Stimulated activated naive CD4-positive, alpha-beta T cell (primary cell): ENCODE measurements around the gene FBN1.

Experiments used
- DNase-seq, 6 experiments: peaks; one replicate each; lab custom pipeline; 2025; lab: John Stamatoyannopoulos, UW

The FBN1 gene

DNA sequence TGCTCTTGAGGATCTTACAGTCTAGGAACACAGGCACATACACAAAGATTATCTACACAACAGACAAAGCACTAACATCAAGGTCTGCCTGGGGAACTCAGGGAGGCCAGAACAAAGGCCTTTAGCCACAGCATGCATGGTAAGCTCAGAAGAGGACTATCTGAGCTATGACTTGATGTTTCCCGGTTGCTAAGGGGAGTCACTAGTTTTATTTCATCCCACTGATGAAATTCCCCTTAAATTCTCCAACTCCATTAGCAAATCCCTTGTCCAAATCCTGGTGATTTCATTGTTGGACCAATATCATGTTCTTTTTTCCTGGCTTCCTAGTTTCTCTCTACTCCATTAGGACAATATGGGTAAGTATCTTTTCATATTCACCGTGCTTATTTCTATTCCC, 23.3 kb downstream of the FBN1 start:
- no peak for DNase-seq

DNA sequence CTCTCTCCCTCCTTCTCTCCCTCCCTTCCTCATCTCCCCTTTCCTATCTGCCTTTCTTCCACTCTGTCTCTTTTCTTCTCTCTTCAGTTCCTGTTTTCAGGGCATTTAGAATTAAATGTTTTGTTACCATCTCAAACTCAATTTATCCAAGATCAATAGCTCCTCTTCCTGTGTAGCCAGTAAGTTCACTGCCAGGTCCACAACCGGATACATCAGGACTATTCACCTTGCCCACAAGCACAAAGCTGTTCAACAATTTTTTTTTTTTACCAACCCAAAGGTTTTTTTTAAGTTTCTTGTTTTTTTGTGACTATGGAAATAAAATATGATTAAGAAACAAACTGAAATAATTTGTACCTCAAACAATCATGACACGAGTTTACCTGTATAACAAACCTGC, 26.1 kb downstream of the FBN1 start:
- DNase-seq = no peak

- no peak for DNase-seq
These were observed 27.9 kb downstream of the FBN1 start for GRCh38 chr15:48617619-48618018.

- DNase-seq = no peak
These were observed 29.3 kb downstream of the FBN1 start for GRCh38 chr15:48616216-48616615.

- DNase-seq = no peak
These were observed 31.5 kb downstream of the FBN1 start for GRCh38 chr15:48614051-48614450.

GRCh38 chr15:48609486-48609885, 36.0 kb downstream of the FBN1 start:
- DNase-seq = no peak

GRCh38 chr15:48607846-48608245, 37.7 kb downstream of the FBN1 start:
- no peak for DNase-seq

- DNase-seq = no peak
These were observed 40.9 kb downstream of the FBN1 start for GRCh38 chr15:48604567-48604966.

- DNase-seq = no peak
These were observed 41.6 kb downstream of the FBN1 start for GRCh38 chr15:48603922-48604321.

DNA sequence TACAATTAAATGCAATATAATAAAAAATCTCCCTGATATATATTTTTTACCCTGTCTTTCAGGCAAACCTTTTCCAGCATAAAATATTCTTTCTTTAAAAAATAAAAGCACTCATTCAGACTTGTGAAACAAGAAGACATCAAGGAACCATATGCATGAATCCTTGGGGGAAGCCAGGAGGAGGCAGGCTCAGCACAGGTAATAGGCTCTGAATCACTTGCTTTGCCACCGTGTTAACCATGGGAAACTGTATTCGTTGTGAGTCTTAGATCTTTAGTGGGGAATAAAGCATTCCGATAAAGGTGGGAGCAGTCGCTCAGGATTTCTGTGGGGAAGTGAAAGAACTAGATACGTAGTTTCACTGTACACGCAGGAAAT, 42.4 kb downstream of the FBN1 start:
- no peak for DNase-seq

- no peak for DNase-seq
These were observed 43.0 kb downstream of the FBN1 start for GRCh38 chr15:48602358-48603122.

- DNase-seq = no peak
These were observed 44.4 kb downstream of the FBN1 start for GRCh38 chr15:48601095-48601494.

DNA sequence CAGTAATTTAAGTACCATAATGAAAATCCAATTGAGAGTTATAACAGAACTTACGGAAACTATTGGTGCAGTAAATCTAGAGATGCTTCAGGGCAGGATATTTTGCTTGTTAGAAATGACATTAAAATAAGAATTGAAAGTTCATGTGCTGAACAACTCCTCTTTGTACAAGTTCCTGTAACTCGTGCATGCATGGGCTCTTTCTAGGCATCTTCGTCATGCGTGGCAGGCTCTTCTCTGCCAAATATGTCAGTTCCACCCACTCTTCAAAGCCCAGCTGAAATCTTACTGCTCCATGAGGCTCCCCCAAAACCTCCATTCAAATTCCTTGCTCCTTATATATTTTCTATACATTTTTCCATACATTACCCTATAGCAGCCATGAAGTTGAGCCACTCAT, 48.7 kb downstream of the FBN1 start:
- no peak for DNase-seq

DNA sequence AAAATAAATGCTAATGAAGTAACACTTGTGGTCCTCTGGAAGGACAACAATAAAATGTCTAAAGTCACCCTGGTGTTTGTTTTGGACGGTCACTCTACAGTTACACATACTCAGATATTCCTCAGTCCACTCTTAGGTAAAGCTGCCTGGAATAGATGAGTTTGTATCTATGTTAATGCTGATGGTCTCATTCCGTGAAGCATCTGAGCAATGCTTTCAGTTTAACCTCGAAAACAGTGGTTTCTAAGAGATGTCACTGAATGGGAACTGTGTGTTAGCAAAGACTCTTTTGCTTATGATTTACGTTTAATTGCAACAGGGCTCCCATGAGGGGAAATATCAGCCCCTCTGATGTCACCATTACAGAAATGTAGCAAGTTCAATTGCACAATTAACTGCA, 49.1 kb downstream of the FBN1 start:
- DNase-seq = no peak

DNA sequence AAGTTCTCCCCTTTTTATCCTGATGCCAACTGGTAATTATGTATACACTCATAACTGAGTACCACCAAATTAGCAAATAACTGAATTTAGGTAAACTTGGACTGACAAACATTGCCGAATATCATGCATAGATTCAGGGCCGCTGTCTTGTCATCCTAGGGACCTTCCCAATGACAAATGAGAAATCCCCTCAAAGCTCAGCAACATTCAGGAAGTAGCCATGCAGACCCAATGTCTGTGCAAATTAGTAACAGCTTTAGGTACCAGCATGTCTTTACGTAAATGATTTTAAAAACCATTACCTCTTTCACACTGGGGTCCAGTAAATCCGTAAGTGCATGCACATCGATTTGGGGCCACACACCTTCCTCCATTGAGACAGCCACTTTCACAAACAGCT, 49.5 kb downstream of the FBN1 start:
- DNase-seq = no peak

DNA sequence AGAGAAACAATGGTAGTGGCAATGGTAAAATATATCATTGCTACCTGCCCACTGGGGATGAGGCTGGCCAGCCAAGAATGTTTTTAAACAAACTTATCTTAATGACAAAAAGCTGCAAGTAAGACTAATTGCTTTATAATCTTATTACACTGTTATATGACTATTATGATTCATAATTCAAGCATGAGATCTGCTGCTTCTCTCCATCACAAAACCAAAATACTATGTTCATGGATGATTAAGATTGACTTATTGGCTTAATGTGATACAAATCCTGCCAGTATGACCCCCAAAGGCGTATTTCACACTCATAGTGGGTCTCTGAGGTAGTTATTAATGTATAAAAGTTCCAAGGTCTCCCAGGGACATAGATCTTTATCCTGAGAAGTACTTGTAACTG, 52.6 kb downstream of the FBN1 start:
- DNase-seq = no peak

DNA sequence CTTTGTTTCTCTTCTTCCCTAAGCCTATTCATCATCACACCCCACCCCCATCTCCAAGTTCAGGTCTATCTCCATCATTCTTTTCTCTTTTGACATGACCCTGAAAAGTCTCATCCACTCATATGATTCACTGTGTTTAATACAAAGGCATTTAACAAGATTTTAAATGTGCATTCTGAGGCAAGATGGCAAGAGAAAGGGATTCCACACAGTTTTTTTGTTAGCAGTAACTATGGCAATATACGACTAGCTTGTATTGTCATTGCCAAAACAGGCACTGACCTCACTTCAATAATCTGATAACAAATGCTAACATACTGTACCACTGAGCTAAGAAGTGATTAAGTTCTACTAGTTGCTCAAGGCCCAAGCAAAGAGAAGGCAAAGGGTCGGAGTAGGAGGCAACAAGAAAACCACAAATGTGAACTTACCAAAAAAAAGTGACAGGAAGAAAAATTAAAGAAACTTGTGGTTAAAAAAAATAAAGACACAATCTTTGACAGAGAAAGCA, 53.2 kb downstream of the FBN1 start:
- no peak for DNase-seq

GRCh38 chr15:48590723-48591122, 54.8 kb downstream of the FBN1 start:
- DNase-seq = no peak

GRCh38 chr15:48584812-48585563, 60.5 kb downstream of the FBN1 start:
- DNase-seq = no peak

- no peak for DNase-seq
These were observed 61.3 kb downstream of the FBN1 start for GRCh38 chr15:48584090-48584811.

DNA sequence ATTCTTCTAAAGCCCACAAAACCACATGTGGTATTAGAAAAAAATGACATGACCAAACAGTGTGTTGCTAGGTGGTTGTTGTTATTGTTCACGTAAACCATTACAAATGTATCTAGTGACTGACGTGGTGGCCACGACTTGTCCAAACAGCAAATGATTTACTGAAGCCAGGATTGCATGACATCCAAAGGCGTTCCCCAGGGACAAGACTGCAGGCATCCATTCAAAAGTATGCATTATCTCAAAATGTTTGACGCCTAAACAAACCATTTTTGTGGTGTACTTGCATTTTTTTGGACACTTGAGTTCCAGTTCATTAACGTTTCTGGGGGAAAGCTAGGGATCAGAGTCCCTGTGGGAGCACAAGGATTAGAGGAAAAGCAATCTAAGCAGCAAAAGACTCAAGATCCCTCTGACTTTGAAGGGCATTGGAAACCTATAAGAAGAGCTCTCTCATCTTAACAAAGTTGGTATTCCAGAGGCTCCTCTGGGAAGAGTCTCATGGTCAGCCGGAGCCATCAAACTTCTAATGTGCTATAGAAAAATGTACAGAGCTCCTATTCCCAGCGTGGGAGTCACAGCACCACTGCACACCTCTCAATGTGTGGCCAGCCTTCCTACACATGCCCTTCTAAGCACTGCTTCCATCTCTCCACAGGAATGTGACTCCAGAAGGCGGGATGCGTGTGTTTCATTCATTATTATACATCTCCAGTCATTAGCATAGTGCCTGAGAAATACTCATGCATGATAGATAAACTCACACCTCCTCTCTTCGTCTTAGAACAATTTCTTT, 62.9 kb downstream of the FBN1 start:
- no peak for DNase-seq

DNA sequence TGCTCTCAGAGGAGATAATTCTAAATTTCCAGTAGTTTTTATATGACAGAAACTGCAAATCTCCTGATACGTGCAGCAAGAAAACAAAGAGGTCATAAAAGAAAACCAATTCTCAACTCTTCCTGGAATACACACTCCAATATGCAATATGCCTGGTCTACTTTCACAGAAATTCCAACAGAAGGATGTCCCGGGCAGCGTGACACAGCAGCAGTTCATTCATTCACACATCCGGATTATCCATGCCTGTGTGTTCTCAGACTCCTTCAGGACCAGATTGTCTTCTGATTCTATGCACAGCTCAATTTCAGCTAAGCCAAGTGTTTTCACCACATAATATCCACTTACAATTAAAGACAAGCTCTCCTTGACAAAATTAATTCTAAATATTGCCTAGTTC, 64.3 kb downstream of the FBN1 start:
- no peak for DNase-seq
